NOMO-1 treated with DMSO at 0.1 percent for 48 hours (cell line): ENCODE data around the gene CSGALNACT2.
A peak's percentile ranks its signal among the peaks of the same experiment; 100 is the strongest.

Experiments
- DNase-seq: peaks from one replicate; lab custom pipeline; 2025; ENCODE audit not compliant: unreplicated experiment; lab: John Stamatoyannopoulos, UW

Gene CSGALNACT2

DNA sequence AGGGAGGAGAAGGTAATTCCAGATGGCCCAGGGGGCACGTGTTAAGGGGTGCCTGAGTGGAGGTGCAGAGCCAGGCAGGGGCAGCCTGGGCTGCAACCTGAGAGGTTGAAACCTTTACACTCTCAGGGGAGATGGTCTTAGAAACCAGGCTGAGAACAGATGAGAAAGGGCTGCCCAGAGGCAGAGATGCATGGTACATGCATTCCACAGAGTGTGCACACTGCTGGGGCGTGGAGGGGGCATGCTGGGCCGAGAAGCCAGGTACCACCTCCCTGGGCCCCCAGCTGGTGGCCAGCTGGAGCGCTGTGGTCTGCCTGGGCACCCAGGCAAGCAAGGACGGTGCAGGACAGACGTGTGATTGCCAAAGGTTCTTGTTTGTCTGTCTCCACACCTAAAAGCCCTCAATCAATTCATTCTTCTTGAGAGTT, 14.1 kb upstream of the CSGALNACT2 start:
- no peak for DNase-seq

- DNase-seq = no peak
Measured at GRCh38 chr10:43124574-43125273, 13.5 kb upstream of the CSGALNACT2 start.

DNA sequence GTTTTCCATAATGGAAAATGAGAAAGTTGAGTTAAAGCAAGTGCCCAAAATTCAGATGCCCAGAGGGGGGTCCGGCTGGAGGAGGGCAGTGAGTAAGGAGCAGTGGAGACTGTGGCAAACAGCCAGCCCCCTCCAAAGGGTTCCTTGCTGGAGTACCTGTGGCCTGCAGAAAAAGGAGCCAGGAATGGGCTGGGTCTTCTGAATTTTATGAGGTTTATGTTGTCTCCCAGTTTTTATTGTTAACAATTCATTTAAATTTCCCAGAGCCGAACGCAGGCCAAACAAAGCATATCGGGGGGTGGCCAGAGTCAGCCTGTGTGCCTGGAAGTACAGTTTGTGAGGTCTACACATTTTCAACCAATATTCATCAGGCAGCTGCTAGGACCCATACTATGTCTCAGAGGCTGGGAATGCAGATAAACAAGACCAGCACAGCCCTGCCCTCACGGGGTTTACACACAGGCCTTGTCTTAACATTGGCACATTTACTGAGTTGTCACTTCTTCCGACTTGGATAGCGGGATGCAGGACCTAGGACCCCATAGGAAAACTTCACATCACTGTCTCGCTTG, 12.9 kb upstream of the CSGALNACT2 start:
- no peak for DNase-seq

DNA sequence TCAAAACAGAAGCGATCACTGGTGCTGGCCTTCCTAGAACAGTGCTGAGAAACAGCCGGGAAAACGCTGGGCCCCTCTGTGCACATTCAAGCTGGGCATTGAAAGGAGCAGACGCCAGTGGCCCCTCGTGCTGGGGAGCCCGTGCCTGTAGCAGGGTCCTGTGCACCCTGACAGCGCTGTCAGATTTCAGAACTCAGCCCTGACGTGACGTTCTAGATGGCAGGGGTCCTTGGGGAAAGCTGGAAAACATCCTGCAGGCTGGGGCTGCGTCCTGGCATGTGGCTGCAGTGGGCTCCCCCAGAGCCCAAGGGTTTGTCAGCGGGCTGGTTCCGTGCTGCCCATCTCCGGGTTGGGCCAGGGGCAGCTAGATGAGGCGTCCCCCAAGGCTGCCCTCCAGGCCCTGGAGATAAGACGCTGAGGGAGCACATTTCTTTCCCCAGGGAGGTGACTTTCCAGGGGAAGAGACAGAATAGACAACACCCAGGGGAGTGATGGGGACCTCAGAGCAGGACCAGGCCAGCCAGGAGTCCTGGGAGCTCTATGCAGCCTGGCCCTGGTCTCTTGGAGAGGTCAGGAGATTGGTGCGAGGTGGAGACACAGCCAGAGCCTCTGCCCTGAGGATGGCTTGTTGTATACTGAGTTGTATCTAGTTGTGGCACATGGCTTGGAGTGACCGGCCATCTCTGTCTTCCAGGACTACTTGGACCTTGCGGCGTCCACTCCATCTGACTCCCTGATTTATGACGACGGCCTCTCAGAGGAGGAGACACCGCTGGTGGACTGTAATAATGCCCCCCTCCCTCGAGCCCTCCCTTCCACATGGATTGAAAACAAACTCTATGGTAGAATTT, 12.1 kb upstream of the CSGALNACT2 start:
- DNase-seq = no peak

- DNase-seq = no peak
Measured at GRCh38 chr10:43126759-43127424, 11.4 kb upstream of the CSGALNACT2 start.

- no peak for DNase-seq
Measured at GRCh38 chr10:43127442-43127841, 10.8 kb upstream of the CSGALNACT2 start.

DNA sequence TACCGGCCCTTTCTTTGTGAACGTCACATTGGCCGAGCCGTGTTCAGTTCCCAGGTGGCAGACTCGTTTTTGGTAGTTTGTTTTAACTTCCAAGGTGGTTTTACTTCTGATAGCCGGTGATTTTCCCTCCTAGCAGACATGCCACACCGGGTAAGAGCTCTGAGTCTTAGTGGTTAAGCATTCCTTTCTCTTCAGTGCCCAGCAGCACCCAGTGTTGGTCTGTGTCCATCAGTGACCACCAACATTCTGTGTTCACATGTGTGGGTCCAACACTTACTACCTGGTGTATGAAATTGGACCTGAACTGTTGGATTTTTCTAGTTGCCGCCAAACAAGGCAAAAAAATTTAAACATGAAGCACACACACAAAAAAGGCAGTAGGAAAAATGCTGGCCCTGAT, 9.9 kb upstream of the CSGALNACT2 start:
- DNase-seq = no peak

DNA sequence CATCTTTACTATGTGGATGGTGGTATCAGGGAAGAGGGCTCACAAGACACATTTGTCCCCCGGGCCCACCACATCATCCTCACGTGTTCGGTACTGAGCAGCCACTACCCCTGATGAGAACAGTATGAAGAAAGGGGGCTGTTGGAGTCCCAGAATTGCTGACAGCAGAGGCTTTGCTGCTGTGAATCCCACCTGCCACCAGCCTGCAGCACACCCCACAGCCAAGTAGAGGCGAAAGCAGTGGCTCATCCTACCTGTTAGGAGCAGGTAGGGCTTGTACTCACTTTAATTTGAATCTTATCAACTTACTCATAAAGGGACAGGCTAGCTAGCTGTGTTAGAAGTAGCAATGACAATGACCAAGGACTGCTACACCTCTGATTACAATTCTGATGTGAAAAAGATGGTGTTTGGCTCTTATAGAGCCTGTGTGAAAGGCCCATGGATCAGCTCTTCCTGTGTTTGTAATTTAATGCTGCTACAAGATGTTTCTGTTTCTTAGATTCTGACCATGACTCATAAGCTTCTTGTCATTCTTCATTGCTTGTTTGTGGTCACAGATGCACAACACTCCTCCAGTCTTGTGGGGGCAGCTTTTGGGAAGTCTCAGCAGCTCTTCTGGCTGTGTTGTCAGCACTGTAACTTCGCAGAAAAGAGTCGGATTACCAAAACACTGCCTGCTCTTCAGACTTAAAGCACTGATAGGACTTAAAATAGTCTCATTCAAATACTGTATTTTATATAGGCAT, 9.1 kb upstream of the CSGALNACT2 start:
- peak; percentile 78 for DNase-seq

- no peak for DNase-seq
Measured at GRCh38 chr10:43130770-43131171, 7.5 kb upstream of the CSGALNACT2 start.

DNA sequence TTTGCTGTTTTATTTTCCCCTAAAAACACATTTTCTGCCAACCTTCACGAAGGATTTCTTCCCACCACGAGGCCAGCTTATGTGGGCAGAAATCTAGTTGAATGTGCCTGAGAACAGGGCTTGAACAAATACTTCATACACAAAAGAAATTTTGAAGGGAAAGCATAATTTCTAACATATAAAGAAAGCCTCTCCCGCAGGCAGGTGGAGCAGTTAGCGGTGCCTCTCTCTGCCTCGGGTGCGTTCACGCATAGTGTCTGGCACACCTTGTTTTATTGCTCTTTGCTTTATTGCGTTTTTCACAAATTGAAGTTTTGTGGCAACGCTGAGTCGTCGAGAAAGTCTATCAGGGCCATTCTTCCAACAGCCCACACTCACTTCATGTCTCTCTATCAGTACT, 7.0 kb upstream of the CSGALNACT2 start:
- DNase-seq = no peak

DNA sequence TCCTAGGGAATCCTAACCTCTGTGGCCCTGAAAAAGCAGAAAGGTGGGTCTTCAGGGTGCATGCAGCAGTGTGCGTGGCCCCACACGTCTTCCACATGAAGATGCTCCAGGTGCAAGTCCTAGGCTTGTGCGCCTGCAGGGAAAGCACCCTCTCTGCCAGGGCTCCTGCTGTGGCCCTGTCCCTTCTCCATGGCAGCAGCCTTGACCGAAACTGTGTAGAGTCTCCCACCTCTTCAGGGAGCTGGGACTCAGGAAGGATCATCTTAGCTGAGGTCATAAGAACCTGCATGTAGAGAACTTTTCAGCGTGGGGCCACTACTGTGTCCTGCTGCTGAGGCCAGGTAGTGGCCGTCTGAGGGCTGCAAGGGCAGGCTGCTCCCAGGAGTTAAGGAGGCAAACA, 6.3 kb upstream of the CSGALNACT2 start:
- no peak for DNase-seq

GRCh38 chr10:43132867-43133787, 5.1 kb upstream of the CSGALNACT2 start:
- no peak for DNase-seq

DNA sequence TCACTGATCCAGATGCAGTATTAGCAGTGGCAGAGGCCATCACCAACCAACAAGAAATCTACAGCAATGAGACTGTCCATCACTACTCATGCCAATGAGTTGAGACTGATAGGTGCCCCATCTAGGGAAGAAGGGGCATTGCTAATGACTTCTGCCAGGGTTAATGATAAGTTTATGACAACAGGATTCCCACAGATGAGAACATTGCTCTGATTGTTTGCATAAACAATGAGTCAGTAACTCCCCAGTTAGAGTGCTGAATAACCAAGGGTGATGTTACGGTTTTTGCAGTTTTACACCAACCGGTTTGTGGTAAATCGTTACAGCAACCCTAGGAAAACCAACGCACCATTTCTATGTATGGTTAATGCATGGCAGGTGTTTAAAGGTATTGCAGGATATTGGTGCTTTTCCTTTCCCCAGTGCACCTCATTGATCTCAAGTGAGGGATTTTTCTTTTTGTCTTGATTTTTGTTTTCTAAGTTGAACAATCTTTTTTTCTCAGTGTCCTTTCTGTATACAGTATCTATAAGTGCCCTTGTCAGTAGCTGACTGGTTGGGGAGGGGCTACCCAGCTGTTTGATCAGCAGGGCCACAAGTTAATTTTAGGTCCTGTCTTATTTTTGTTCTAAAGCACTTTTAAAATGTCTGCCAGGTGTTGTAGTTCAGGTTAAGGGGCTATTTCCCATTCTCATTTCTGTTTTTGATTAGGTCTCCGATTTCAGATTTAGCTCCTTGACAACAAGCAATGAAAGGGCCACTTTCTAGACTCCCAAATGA, 3.9 kb upstream of the CSGALNACT2 start:
- no peak for DNase-seq

DNA sequence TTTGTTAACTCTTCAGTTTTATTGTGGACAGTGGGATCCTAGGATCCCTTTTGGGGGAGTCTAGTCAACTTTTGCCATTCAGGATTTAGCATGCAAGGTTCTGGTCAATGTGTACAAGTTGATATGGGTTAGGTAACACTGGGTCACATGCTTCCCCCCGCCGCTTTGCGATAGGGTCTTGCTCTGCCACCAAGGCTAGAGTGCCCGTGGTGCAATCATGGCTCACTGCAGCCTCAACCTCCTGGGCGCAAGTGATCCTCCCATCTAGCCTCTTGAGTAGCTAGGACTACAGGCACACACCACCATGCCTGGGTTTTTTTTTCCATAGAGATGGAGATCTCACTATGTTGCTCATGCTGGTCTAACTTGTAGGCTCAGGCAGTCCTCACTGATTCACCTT, 3.2 kb upstream of the CSGALNACT2 start:
- DNase-seq = no peak

DNA sequence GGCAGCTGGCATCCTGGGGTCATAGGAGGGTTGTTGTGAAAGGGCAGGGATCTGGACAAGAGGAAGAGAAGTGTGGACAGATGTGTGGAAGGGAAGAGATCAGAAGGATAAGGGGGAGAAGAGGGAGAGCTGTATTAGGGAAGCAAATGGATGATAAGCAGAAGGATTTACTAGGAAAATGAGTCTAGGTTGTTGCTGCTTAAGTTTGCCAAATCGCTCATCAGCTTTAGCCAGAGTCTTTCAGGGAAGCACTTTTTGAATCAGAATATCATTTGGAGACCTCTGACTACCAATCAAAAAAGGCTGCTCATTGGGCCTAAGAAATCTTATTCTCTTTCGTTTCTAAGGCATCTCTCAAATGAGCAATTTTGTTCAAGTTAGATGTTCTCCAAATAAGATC, 2.6 kb upstream of the CSGALNACT2 start:
- no peak for DNase-seq

DNA sequence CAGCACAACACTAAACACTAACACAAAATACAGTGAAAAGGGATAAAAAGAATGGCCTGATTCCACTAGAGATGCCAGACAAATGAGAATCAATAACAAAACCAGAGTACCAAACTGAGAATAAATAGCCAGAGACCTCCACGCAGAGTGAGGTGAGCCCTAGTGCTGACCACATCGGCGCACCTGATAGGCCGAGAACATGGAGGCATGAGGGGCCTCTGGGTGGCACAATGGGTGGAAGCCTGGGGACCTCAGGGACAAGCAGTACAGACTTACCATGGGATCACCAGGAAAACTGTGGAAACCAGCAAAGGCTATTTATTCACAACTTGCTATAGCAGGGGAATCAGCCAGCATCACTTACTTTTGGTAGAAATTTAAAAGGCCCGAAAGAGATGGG, 1.8 kb upstream of the CSGALNACT2 start:
- DNase-seq = no peak

DNA sequence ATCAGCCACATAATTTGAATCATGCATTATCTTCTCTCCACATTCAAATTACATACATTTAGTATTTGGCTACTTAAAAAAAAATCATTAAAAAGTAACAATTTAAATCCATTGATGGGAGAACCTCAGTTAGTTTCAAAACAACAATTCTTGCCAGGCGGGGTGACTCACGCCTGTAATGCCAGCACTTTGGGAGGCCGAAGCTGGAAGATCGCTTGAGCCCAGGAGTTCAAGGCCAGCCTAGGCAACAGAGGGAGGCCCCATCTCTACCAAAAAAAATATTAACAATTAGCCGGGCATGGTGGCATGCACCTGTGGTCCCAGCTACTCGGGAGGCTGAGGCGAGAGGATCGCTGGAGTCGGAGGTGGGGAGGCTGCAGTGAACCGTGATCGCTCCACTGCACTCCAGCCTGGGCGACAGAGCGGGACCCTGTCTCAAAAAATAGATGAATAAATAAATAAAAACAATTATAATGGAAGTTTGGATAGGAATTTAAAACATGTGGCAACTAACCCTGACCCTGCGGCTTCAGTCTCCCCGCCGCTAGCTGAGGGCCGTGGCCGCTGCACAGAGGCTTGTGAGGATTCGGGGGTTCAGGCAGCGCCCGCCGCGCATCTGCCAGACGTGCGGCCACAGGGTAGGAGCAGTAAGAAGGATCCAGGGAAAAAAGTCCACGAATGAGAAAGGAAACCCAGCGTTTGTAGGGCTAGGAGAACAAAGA, 1.1 kb upstream of the CSGALNACT2 start:
- no peak for DNase-seq

GRCh38 chr10:43137717-43138020, 576 bp upstream of the CSGALNACT2 start:
- DNase-seq = no peak
